ENCODE results near the gene RIC8A.
"Not testable (repeated sequence)": the region's sequence is repeated elsewhere in the genome, so short reads cannot be mapped to it uniquely, and the experiment has no call there.

The RIC8A gene

DNA sequence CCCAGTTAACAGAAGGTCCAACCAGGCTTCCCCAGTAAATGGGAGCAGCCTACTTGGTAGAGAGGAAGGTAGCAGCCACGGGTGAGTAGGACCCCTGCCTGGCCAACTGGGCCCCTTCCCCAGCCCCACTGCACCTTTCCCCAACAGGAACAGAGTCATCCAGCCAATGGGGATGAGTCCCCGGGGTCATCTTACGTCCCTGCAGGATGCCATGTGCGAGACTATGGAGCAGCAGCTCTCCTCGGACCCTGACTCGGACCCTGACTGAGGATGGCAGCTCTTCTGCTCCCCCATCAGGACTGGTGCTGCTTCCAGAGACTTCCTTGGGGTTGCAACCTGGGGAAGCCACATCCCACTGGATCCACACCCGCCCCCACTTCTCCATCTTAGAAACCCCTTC, 6.6 kb downstream of the RIC8A start:
- TF ChIP-seq, protein P1, sequence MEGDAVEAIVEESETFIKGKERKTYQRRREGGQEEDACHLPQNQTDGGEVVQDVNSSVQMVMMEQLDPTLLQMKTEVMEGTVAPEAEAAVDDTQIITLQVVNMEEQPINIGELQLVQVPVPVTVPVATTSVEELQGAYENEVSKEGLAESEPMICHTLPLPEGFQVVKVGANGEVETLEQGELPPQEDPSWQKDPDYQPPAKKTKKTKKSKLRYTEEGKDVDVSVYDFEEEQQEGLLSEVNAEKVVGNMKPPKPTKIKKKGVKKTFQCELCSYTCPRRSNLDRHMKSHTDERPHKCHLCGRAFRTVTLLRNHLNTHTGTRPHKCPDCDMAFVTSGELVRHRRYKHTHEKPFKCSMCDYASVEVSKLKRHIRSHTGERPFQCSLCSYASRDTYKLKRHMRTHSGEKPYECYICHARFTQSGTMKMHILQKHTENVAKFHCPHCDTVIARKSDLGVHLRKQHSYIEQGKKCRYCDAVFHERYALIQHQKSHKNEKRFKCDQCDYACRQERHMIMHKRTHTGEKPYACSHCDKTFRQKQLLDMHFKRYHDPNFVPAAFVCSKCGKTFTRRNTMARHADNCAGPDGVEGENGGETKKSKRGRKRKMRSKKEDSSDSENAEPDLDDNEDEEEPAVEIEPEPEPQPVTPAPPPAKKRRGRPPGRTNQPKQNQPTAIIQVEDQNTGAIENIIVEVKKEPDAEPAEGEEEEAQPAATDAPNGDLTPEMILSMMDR (IDR thresholded peaks at IDR 0.05; ENCODE audit: low read length, missing control alignments) = no peak
- DNase-seq (ENCODE audit: low read depth) = no peak
- no peak overlapping the region for H3K4me3 ChIP-seq (replicated peaks; ENCODE audit: low read depth, low read length)

DNA sequence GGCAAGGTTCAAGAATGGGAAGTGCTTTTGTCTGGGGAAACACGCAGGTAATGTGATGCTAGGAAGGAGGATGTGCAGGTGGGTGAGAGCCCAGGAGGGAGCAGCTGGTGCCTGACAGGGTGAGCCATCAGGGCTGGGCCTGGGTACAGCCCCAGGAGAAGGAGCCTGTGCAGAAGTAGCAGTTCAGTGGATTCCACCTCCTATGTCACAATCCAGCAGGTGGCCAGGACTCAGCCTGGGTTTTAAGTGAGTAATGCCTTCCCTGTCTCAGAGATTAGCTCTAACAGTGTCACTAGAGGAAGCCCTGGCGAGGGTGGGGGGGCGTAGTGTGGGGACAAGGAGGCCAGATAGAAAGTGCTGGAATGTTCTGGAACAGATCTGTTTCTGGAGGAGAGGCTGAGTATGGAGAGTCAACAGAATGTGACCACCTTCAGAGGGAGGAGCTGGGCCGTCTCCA, 8.1 kb downstream of the RIC8A start:
- H3K4me3 ChIP-seq (replicated peaks; ENCODE audit: low read depth, low read length) = no peak overlapping the region
- no peak for DNase-seq (ENCODE audit: low read depth)
- TF ChIP-seq, protein P1 (IDR thresholded peaks at IDR 0.05; ENCODE audit: low read length, missing control alignments) = no peak

DNA sequence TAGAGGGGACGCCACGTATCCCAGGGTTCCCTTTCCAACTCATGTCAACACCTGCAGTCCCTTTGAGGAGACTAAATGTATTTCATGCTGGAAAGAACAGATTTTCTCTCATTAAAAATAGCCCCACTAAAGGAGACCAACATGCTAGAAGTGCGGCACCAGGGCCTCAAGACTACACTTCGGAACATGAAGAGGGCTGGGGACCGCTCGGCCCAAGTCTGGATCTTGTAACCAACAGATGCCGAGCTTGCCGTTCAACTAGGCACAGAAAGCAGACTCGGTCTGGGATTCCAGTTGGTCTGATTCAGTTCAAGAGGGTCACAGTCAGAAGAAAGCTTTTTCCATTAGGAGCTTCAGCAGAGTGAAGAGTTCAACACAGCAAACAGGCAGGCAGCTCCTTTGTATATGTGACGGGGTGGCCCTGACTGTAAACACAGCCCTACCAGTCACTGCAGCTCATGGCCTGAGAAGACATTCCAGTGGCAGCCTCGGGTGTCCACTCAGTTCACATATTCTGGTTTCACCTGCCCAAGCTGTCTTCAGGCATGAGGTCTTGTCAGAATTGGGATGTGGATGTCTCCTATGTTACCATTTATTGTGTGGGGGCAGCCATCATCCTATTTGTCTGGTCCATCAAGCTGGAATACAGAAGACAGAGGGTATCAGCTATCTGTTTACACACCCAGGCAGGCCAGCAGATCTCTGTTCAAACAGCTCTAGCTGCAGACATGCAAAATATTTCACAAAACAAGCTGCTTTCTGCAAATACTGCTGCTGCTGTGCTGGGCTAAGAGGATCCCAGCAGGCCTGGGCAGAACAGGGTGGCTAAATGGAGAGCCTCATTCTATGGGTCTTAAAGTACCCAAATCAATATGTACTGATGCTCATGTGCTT, 8.8 kb downstream of the RIC8A start:
- TF ChIP-seq, protein P1 (IDR thresholded peaks at IDR 0.05; ENCODE audit: low read length, missing control alignments) = no peak
- DNase-seq (ENCODE audit: low read depth) = no peak
- H3K4me3 ChIP-seq (replicated peaks; ENCODE audit: low read depth, low read length) = no peak overlapping the region

DNA sequence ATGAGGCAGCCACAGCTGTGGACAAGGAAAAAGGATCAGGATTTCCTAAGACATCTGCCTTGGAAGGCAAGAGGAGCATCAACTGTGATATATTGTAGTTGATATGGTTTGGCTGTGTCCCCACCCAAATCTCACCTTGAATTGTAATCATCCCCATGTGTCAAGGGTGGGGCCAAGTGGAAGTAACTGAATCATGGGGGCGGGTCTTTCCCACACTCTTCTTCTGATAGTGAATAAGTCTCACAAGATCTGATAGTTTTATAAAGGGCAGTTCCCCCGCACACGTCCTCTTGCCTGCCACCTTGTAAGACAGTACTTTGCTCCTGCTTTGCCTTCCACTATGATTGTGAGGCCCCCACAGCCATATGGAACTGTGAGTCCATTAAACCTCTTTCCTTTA, 10.2 kb downstream of the RIC8A start:
- TF ChIP-seq, protein P1 (IDR thresholded peaks at IDR 0.05; ENCODE audit: low read length, missing control alignments) = no peak
- no peak overlapping the region for H3K4me3 ChIP-seq (replicated peaks; ENCODE audit: low read depth, low read length)
- DNase-seq (ENCODE audit: low read depth) = no peak

DNA sequence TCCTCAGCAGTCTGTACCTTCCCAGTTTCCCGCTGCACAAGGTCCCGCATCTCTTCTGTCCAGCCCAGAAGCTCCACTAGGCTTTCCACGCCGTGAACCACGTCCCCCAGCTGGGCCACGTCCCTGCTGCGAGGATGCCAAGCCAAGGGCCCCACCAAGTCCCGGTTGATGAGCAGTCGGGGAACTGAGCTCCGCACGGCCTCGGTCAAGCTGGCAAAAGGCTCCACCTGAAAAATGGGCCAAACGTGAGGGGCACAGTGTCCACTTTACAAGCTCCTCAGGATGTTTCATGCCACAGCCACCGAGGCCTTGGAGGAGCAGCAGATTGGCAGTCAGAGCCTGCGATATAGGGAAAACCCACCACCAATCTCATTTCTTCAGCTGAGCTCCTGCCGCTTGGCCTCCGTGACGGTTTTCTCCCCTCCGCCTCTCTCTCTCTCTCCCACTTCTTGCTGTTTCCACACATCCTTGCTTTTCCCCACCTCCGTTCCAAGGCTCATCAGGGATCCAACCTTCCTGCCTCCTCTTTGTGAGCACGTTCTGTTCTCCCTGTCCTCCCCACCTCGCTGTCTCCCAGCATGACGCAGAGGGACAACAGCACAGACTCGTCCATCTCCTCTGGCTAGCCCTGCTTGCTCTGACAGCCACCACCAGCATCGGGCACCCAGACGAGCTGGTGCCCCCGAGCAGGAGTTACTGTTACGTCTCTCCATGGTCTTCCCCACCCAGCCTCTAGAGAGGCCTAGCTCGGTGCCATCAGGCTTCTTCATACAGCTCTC, 11.5 kb downstream of the RIC8A start:
- no peak overlapping the region for H3K4me3 ChIP-seq (replicated peaks; ENCODE audit: low read depth, low read length)
- TF ChIP-seq, protein P1 (IDR thresholded peaks at IDR 0.05; ENCODE audit: low read length, missing control alignments) = no peak
- no peak for DNase-seq (ENCODE audit: low read depth)

DNA sequence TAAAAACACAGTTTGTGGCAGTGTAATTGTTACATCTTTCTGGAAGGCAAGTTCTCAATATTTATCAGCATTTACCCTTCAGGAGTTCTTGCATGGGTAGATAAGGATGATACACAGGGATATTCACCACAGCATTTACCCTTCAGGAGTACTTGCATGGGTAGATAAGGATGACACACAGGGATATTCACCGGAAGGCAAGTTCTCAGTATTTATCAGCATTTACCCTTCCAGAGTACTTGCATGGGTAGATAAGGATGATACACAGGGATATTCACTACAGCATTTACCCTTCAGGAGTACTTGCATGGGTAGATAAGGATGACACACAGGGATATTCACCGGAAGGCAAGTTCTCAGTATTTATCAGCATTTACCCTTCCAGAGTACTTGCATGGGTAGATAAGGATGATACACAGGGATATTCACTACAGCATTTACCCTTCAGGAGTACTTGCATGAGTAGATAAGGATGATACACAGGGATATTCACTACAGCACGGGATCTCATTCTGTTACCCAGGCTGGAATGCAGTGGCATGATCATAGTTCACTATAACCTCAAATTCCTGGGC, 13.2 kb downstream of the RIC8A start:
- not testable (repeated sequence) for DNase-seq (ENCODE audit: low read depth); H3K4me3 ChIP-seq (replicated peaks; ENCODE audit: low read depth, low read length)

DNA sequence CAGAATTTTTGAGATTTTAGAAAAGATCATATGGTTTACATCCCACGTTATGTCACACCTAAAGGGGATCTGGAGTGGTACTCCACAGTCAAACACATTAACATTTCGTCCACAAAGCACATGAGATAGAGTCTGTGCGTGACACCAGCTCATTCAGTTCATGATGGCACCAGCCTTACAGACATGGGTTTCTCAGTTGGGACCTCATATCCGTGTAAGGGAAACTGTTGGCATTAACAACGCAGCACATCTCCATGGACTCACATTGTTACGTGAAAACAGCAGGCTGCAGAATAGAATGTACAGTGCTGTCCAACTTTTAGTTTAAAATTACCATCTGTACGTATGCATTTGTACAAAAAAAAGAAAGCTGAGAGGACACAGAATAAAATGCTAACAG, 14.0 kb downstream of the RIC8A start:
- no peak for DNase-seq (ENCODE audit: low read depth)
- H3K4me3 ChIP-seq (replicated peaks; ENCODE audit: low read depth, low read length) = no peak overlapping the region
- TF ChIP-seq, protein P1 (IDR thresholded peaks at IDR 0.05; ENCODE audit: low read length, missing control alignments) = no peak

Data from fibroblast of pulmonary artery (primary cell).